GM19372 (cell line): ENCODE data around the gene LAMB1.
A peak's percentile ranks its signal among the peaks of the same experiment; 100 is the strongest.
"Not testable (repeated sequence)": the region's sequence is repeated elsewhere in the genome, so short reads cannot be mapped to it uniquely, and the experiment has no call there.

Source experiments
- ATAC-seq: cut with Tn5 transposase; IDR thresholded peaks from one replicate; pipeline ENCODE4 v1.9.1; 2021; ENCODE audit warnings: mild to moderate bottlenecking, low read depth, moderate library complexity; ENCODE audit not compliant: unreplicated experiment

The LAMB1 gene

DNA sequence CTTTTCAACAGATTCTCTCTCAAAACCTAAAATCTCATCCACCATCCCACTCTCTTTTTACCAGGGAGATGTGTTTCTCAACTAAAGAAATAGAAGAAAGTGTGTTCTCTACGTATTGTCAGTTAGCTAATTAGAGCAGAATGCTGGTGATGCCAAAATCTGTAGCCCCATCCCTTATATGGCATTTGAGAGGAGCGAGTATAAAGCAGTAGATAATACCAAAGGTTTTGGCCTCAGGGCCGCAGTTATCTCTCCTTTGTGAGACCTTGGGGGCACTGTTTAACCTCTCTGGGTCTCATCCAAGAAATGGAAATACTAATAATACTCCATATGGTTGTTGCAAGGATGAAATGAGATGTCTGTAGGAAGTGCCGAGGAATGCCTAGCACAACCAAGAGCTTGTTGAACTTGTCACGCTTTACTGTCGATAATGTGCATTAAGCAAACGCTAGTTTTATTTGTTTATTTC lies 112.4 kb downstream of the LAMB1 start:
- ATAC-seq = no peak

GRCh38 chr7:107889992-107890391 lies 113.0 kb downstream of the LAMB1 start:
- no peak for ATAC-seq

GRCh38 chr7:107887827-107888226 lies 115.1 kb downstream of the LAMB1 start:
- not testable (repeated sequence) for ATAC-seq

DNA sequence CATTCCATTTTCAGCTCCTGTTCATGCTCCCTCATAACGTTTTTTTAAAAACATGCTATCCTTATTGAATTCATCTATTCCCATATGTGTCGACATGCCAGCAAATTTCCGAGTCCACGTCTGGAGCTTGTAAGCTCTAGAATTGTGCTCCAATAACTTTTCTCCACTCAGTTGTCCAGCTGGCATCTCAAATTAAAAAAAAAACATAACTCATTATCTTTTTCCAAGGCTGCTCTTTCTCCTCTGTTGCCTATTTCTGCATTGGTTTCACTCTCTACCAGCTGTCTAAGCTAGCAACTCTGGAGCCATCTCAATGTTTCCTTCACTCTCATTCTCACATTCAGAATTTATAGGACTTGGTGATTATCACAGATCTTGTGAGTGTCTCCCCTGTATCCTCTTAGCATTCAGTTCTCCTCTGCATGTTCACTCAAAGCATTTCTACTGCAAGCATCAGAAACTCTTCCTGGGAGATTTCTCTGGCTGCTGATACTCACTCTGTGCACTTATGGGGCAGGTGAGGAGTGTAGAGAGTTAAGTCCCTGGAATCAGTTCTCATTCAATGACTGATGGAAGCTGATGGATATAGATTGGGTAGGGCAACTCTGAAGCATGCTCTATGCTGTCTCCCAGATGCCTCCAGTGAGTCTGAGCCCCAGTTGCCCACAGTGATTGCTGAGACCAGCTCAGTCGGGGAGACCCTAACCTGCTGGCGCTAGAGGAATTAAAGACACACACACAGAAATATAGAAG lies 118.7 kb downstream of the LAMB1 start:
- ATAC-seq = no peak

DNA sequence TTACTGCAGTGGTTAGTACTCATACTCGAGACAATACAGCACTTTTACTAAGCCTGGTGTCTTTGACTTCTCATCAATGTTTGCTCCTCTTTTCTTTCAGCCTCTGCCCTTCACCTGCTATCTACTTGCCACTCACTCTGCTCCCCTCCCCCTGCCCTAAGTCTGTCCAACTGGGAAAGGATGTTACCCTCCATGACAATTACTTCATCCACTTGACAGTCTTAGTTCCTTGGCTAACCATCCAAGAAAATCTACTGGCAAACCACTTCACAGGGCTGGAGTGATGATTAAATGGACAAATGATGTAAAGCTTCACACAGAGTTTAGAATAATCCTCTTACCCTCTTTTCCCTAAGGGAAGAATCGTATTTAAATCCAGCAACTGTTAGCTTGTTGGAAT lies 120.2 kb downstream of the LAMB1 start:
- no peak for ATAC-seq

DNA sequence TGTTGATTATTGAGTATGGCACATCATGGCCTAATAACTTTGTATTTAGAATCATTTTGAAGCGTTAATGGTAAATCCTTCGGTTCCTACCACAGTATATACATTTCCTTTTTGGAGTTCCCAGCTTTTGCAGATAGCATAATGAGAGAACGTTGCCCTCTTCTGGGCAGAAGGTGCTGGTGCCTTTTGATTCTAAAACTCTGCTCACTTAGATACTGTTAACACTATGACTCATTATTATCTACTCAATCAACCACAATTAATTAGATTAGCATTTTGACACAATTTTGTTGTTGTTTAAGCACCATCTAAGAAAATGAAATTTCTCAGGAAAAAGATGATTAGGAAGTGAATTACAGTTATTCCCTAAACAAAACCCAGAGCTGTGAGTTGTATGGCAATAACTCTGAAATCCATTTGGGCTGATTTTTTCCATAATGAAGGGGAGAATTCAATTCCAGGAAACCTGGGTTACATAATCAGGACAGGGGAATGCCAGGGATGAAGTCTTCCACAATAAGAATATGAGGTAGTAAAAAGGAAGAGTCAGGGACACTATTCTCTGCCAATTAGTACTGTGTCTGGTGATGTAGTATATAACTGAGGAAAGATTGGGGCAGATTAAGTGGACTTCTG lies 123.4 kb downstream of the LAMB1 start:
- peak; percentile 60 for ATAC-seq

- ATAC-seq = no peak
Observed at GRCh38 chr7:107878636-107879035, 124.3 kb downstream of the LAMB1 start.

GRCh38 chr7:107877731-107878382 lies 125.1 kb downstream of the LAMB1 start:
- no peak for ATAC-seq

DNA sequence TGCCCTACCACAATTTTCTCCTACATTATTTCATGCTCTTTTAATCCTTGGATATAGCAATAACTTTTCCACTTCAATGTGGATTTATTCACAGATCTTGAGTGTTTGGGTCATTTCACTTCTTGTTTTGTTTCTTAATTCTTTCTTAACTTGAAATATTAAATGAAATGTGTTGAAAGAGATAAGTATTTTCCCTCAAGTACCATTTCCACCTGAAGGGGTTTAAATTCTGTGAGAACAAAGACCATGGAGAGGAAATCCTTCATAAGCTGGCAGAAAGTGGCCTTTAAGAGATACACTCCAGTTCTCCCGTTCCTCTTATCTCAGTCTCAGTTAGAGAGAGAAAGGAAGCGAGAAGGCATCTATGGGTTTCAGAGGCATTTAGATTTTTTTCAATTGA lies 126.0 kb downstream of the LAMB1 start:
- no peak for ATAC-seq

- ATAC-seq = peak; percentile 62
Observed at GRCh38 chr7:107874605-107875446, 128.1 kb downstream of the LAMB1 start.

DNA sequence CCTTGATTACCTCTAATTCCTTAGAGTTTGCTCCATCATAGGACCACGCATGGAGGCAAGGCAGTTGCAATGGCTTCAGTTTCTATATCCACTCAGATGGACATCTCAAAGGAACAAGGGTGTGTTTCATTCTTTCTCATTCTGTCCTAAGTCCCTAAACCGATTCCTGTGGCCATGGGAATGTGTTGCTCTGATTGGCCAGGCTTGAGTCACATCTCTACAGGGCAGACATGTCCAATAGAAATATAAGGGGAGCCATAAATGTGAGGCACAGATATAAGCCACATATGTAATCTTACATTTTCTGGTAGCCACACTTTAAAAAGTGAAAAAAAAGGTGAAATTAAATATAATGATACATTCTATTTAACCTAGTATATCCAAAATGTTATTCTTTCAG lies 128.8 kb downstream of the LAMB1 start:
- no peak for ATAC-seq
